NCI-H345 treated with DMSO at 0.1 percent for 48 hours (cell line): ENCODE data around the gene B3GALNT2.
"Not testable (repeated sequence)": the region's sequence is repeated elsewhere in the genome, so short reads cannot be mapped to it uniquely, and the experiment has no call there.

Experiments
- DNase-seq: peaks from one replicate; lab custom pipeline; 2025; ENCODE audit not compliant: unreplicated experiment; lab: John Stamatoyannopoulos, UW

B3GALNT2 gene

DNA sequence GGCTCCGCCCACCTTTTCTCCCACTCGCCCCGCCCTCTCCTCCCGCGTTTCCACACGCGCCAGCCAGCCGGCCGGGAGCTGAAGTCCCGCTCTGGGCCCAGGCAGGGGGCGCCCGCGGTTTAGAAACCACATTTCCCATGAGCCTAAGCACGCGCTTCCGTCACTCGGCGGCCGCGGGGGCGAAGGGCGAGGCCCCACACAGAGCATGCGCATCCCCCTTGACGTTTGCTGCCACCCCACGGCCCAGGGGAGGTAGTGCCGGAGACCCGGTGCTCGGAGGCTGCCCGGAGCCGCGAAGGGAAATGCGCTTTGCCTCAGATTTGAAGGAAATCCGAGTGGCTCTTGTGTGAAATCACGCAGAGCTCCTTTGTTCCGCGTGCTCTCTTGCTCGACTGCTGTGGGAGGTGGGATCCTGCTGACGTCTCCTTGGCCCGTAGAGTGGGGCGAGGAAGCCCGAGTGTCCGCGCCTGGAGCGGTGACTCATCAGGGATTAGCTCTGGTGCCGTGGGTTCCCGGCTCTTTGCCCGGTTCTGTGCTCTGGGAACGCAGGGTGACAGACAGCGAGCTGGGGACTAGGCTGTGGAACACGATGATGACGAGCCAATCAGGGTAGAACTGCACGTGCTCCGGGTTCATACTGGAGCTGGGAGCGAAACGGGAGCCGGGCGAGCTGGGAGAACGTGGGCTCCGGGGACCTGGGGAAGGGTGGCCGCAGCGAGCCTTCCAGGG lies 406 bp upstream of the B3GALNT2 start:
- DNase-seq = peak; percentile 98

DNA sequence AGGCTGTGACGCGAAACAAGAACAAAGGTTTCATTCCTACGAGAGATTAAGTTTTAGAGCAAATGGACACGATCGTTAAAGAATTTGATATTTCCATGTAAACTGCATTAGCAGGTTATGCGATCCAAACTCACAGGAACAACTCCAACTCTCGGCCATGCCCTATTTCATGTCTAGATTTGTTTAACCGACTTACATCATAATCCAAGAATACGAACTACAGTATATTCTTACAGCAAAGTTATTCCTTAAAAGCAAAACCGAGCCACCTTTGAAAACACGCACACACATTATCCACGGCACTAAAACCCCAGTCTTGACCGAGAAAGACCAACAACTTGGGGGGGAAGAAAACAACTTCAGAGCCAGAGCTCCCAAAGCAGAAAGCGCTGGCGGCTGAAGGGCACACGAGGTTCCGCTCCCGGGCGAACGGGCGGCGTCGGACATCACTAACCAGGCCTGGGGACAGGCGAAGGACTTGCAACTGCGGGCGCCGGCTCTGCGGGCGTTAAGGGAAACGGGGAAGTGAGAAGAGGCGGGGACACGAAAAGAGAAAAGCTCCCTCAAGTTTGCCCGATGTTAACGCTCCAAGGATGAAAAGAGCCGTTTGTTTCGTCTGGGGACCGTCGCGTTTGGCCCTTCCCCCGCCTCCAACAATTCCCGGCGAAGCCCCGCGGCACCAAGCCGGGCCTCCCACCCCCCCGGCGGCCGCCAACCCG lies 690 bp downstream of the B3GALNT2 start:
- peak; percentile 16 for DNase-seq

DNA sequence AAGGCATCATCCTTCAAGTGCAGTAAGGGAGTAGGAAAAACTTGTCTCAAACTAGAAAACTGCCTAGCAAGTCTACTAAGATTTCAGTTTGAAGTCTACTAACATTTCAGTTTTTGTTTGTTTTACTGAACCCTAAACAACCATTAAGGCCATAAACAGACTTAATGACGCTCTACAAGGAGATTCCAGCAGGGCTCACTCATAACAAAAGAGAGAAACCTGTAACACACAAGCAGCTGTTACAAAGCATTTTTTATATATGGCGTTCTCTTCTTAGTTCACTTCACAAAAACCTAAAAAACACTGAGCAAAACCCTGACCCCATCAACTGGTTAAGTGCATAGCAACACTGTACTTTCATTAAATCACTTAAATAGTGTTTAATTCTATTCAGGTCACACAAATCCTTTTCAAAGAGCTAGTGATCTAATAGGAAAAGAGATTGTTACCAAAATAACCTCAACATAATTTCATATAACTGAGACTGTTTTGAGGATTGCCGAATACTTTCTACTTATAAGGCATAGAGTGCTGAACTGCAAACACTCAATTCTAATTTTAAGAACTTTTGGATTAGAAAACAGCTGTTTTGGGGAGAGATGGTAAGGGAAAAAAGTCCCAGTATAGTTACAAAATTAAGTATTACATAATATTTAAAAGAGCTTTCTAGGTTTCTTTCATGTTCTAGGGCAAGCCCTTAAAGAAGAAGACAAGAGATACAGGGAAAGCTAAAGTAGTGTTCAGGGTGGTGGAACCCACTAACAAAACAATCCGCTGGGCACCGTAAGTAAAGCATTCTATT lies 1.4 kb downstream of the B3GALNT2 start:
- DNase-seq = peak; percentile 16

DNA sequence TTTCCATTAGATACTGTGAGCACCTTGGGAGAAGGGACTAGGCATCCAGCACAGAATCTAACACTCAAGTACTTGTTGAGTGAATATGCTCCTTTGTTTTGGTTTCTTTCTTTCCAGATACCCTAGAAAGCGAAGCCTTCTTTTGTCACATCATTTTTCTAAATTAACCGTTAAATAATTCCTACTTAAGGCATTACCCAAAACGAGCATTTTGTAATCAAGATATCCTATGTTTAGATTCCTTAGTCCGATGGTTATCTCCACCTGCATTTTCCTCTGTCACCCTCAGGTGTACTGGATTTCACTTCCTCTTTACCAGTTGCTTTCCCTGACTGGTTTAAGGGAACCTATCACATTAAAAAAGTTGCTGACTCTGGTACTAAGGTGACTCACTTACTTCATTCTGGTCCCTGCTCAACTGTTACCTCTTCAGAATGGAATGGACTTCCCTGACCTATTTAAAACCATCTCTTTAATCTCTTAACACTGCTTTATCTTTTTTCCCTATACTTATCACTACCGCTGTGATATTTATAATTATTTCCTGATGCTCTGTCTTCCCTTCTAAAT lies 3.2 kb downstream of the B3GALNT2 start:
- no peak for DNase-seq

GRCh38 chr1:235495551-235495950 lies 8.7 kb downstream of the B3GALNT2 start:
- DNase-seq = no peak

GRCh38 chr1:235495030-235495429 lies 9.2 kb downstream of the B3GALNT2 start:
- no peak for DNase-seq

DNA sequence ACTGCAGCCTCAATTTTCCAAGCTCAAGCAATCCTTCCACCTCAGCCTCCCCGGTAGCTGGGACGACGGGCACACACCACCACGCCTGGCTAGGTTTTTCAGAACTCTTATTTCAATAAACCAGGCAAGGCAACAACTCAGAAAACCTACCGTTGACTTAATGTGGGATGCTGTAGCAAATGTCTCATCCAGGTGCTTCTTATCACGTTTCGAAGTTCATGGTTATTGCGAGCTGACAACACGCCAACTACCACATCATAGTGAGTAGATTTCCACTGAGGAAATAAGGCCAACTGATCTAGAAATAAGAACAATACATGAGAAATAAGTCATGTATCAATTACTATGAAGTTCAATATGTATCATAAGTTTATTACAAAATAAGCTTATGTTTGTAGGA lies 9.7 kb downstream of the B3GALNT2 start:
- no peak for DNase-seq

GRCh38 chr1:235491644-235492043 lies 12.6 kb downstream of the B3GALNT2 start:
- DNase-seq = no peak

GRCh38 chr1:235486321-235486720 lies 17.9 kb downstream of the B3GALNT2 start:
- no peak for DNase-seq

- no peak for DNase-seq
These were observed 18.7 kb downstream of the B3GALNT2 start for GRCh38 chr1:235485558-235485957.

- no peak for DNase-seq
These were observed 21.2 kb downstream of the B3GALNT2 start for GRCh38 chr1:235483090-235483489.

GRCh38 chr1:235473806-235474205 lies 30.4 kb downstream of the B3GALNT2 start:
- DNase-seq = no peak

DNA sequence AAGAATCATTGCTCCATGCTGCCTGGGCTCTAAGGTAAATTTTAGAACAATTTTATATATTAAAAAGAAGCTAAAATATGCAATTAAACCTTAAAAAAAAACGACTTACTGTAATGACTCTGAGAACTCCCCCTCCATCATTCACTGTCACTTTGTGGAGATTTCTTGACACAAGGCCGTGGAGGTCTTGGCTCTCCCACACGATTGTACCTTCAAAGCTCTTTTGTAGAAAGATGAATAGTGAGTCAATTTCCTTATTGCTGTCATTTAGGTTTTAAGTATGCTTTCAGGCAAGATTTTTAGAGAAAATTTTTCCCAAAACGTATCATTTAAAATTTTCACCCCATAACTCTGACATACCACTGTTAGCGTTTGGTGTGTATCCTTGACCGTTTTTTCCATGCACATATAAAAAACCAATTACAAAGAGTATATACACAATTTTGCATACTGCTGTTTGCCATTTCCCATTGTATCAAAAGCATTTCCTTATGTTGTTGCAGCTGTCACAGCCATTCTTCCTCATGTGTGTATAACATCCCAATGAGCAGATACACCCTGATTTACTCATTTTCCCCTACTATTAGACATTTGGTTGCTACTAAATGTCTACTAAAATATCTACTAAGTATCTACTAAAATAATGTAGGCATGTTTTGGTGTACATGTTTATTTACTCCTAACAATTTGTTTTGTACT lies 33.4 kb downstream of the B3GALNT2 start:
- no peak for DNase-seq

GRCh38 chr1:235469897-235470296 lies 34.4 kb downstream of the B3GALNT2 start:
- not testable (repeated sequence) for DNase-seq

DNA sequence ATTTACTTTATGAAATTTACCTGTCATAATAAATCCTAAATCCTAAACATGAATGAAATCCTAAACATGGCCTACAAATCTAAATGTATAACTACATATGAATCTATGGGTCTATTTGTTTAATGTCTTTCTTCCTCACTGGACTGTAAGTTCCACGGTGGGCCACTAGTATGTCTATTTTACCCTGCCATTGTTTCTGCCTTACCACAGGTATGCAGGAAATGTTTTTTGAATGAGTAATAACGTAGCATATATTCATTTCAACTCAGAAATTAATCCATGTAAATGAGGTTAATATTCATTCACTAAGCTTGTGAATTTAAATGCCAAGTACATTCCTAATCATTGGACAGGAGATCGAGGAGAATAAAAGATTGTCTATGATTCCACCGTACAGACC lies 35.3 kb downstream of the B3GALNT2 start:
- DNase-seq = no peak

GRCh38 chr1:235468004-235468403 lies 36.2 kb downstream of the B3GALNT2 start:
- DNase-seq = no peak

DNA sequence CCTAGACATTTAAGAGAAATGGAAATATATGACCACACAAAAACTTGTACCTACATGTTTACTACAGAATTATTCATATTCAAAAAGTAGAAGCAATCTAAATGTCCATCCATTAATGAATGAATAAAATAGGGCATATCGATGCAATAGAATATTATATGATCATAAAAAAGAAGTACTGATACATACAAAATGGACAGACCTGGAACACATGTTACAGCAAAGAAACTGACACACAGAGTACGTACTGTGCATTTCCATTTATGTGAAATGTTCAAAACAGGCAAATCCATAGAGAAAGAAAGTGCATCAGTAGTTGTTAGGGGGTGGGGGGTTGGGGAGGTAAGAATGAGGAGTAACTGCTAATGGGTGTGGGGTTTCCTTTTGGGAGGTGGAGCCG lies 39.2 kb downstream of the B3GALNT2 start:
- no peak for DNase-seq

- DNase-seq = not testable (repeated sequence)
These were observed 41.4 kb downstream of the B3GALNT2 start for GRCh38 chr1:235462832-235463231.

GRCh38 chr1:235461954-235462353 lies 42.3 kb downstream of the B3GALNT2 start:
- DNase-seq = no peak

DNA sequence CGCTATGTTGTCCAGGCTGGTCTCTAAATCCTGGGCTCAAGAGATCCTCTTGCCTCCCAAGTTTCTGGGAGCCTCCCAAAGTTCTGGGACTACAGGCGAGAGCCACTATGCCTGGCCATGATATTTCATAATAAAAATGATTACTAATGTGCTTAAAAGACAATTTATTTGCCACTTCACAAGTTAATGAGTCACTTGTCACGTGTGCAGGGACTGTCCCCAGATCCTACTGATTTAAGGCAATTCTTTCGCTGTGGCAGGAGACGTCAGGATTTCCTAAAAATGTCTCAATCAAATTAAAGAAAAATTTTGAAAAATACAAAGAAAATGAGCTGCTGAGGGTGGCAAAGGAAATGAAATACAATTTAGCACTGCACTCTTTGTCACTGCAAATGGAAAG lies 43.5 kb downstream of the B3GALNT2 start:
- no peak for DNase-seq

GRCh38 chr1:235457856-235458255 lies 46.4 kb downstream of the B3GALNT2 start:
- DNase-seq = not testable (repeated sequence)
